Kidney epithelial cell (primary cell): ENCODE measurements around the gene ETV4. TPM values are rescaled to one million over a fixed set of nuclear protein-coding genes. Genes with fewer than 3 reads are reported as not detected.

Experiments
- DNase-seq: peaks from one replicate; pipeline ENCODE4 v3.0.0-alpha.2; 2010; ENCODE audit warnings: low read depth
- H3K27me3 ChIP-seq: 2 replicates; pipeline ENCODE4 v1.6.0; 2011; ENCODE audit warnings: low read length; ENCODE audit not compliant: control insufficient read depth, insufficient read depth
- H3K36me3 ChIP-seq: 2 replicates; pipeline ENCODE4 v1.5.1; 2011; ENCODE audit warnings: low read length; ENCODE audit not compliant: control insufficient read depth, insufficient read depth
- H3K4me3 ChIP-seq: 2 replicates; pipeline ENCODE4 v1.5.1; 2011; ENCODE audit warnings: low read depth, mild to moderate bottlenecking, control low read depth, low read length
- total RNA-seq: library from RNA; depleted of rRNA; stranded (reverse); fragments of >200 nt; gene quantifications from 2 replicates; pipeline ENCODE4 v1.2.3, GENCODE V29; 2015
- TF ChIP-seq, protein P1 (sequence below): IDR thresholded peaks from 2 replicates; pipeline ENCODE4 v1.5.1; 2011; ENCODE audit warnings: mild to moderate bottlenecking, moderate library complexity, low read length, control low read depth, inconsistent platforms; ENCODE audit not compliant: insufficient read depth, poor library complexity, severe bottlenecking

The ETV4 gene
- total RNA-seq, 1 donor from 2014 or later, result 42.1 TPM

- DNase-seq, result no peak
- TF ChIP-seq, protein P1, sequence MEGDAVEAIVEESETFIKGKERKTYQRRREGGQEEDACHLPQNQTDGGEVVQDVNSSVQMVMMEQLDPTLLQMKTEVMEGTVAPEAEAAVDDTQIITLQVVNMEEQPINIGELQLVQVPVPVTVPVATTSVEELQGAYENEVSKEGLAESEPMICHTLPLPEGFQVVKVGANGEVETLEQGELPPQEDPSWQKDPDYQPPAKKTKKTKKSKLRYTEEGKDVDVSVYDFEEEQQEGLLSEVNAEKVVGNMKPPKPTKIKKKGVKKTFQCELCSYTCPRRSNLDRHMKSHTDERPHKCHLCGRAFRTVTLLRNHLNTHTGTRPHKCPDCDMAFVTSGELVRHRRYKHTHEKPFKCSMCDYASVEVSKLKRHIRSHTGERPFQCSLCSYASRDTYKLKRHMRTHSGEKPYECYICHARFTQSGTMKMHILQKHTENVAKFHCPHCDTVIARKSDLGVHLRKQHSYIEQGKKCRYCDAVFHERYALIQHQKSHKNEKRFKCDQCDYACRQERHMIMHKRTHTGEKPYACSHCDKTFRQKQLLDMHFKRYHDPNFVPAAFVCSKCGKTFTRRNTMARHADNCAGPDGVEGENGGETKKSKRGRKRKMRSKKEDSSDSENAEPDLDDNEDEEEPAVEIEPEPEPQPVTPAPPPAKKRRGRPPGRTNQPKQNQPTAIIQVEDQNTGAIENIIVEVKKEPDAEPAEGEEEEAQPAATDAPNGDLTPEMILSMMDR, result no peak
- Histone ChIP-seq H3K36me3 (no peaks in the 10 kb centered on the region), H3K4me3 (no peak overlapping the region), H3K27me3 (no peaks in the 10 kb centered on the region)
Observed at GRCh38 chr17:43549496-43549895, 3.4 kb upstream of the ETV4 start.

DNA sequence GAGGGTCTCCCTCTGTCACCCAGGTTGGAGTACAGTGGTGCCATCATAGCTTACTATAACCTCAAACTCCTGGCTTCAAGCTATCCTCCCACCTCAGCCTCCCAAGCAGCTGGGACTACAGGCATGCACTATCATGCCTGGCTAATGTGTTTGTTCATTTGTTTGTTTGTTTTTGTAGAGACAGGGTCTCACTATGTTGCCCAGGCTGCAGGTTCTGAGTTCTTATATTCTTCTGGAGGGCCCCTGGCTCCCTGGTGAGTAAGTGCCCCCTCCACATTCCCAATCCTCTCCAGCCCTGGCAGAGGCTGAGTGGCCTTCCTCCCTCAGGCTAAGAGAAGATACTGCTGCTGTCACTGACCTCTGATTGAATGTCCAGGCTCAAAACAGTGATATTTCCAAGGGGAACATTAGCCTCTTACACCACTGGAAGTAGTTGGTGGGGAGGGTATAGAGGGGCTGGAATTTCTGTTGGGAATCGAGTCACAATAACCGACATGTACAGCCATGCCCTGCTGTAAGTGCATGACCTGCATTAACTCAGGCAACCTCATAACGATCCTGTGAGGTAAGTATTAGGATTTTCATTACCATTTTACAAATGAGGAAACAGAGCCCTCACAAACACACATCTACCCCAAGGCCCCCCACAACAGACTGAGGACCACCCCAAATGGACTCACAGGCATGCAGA, 2.7 kb upstream of the ETV4 start:
- TF ChIP-seq, protein P1, result no peak
- DNase-seq, result no peak
- H3K27me3 ChIP-seq, result no peaks in the 10 kb centered on the region
- no peaks in the 10 kb centered on the region for H3K36me3 ChIP-seq
- no peak overlapping the region for H3K4me3 ChIP-seq

- no peaks in the 10 kb centered on the region for H3K27me3 ChIP-seq
- DNase-seq, result no peak
- TF ChIP-seq, protein P1, result no peak
- no peak overlapping the region for H3K4me3 ChIP-seq
- no peaks in the 10 kb centered on the region for H3K36me3 ChIP-seq
Observed at GRCh38 chr17:43547659-43548256, 1.6 kb upstream of the ETV4 start.

DNA sequence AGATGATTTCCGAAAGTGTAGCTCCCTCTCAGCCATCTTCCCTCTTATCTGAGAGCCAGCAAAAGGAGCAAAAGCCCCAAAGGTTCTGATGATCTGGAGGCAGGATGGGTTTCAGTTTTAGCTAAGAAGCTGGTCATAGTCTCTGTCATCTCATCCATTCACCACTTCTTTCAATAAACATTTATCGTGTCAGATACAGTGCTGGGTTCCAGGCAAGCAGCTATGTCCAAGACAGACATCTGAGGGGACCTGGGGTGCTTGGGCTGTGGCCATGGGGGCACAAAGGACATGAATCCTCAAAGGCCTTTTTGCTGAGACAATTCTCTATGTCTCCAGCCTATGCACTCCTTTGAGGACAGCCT, 1.0 kb upstream of the ETV4 start:
- no peak overlapping the region for H3K4me3 ChIP-seq

GRCh38 chr17:43545383-43545632, 832 bp downstream of the ETV4 start:
- H3K27me3 ChIP-seq, result no peaks in the 10 kb centered on the region
- peak overlapping the region; percentile 59 for H3K4me3 ChIP-seq
- no peak for DNase-seq
- H3K36me3 ChIP-seq, result no peaks in the 10 kb centered on the region
- TF ChIP-seq, protein P1, result no peak

More for the DNA sequence above, 1.0 kb upstream of the ETV4 start:
- no peak for DNase-seq
- TF ChIP-seq, protein P1, result no peak
- H3K36me3 ChIP-seq, result no peaks in the 10 kb centered on the region
- no peaks in the 10 kb centered on the region for H3K27me3 ChIP-seq
